B cell (primary cell): ENCODE data around the gene PSMG4.

Experiments used
- CTCF ChIP-seq: fragments of 200-600 bp; IDR thresholded peaks from one replicate; pipeline ENCODE4 v1.8.0; 2022; ENCODE audit warnings: antibody characterized with exemption, mild to moderate bottlenecking
- EZH2 ChIP-seq: IDR thresholded peaks from 2 replicates; pipeline ENCODE4 v1.6.1; 2012; ENCODE audit warnings: borderline replicate concordance, low read depth, mild to moderate bottlenecking, moderate library complexity, low read length; ENCODE audit not compliant: insufficient read depth, poor library complexity, severe bottlenecking

GRCh38 chr6:3303795-3304411 is 45.2 kb downstream of the PSMG4 start:
- TF ChIP-seq CTCF (no peak), EZH2 (no peak)
